Urothelium cell line (cell line): Measurements from ENCODE around the gene GREB1L.
"Not testable (repeated sequence)": the region's sequence is repeated elsewhere in the genome, so short reads cannot be mapped to it uniquely, and the experiment has no call there.

ENCODE experiments used
- DNase-seq: peaks from one replicate; pipeline ENCODE4 v3.0.0; 2011; ENCODE audit warnings: low spot score, mixed read lengths
- FAIRE-seq: peaks from 2 replicates; lab custom pipeline; 2011; peaks lifted over from hg19 to GRCh38; lab: Jason Lieb, UNC

Gene GREB1L

DNA sequence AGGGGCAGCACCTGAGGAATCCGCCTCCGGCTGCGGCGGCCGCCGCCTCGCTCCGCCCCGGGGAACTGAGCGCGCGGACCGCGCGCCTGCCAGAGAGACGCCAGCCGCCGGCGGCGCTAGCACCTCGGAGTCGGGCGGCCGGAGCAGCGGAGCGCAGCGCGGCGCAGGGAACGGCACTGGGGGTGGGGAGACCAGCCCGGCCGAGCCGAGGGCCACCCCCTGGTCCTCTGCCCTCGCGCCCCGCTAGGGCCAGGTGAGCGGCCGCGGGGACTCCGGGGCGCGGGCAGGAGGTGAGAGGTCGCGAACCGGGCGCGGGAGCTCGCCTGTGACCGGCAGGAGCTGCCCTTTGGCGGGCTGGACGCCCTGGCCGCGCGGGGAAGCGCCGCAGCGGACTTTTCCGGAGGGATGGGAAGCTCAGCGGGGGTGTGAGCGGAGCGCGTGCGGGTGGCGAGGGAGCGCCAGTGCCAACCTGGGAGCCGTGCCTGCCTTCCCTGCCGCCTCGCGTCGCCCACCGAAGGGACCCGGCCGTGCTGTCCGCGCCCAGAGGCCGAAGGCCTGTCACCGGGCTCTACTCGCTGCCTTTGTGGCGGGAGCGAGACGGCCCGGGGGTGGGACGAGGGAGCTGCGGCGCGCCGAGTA is at the start of gene GREB1L:
TSS of gene GREB1L (plus strand) at position 92 of the 639 bp plus-strand sequence. CDS start 141,287 bp downstream, outside the sequence.
- DNase-seq (peak; percentile 75), FAIRE-seq (peak; percentile 17)

DNA sequence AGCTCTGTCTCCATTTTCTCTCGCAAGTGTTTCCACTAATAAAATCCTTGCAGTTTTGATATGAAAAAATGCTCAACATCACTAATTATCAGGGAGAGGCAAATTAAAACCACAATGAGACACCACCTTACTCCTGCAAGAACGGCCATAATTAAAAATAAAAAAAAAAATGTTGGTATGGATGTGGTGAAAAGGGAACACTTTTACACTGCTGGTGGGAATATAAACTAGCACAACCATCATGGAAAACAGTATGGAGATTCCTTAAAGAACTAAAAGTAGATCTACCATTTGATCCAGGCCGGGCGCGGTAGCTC is 49.8 kb upstream of the GREB1L start:
- FAIRE-seq = no peak
- no peak for DNase-seq

DNA sequence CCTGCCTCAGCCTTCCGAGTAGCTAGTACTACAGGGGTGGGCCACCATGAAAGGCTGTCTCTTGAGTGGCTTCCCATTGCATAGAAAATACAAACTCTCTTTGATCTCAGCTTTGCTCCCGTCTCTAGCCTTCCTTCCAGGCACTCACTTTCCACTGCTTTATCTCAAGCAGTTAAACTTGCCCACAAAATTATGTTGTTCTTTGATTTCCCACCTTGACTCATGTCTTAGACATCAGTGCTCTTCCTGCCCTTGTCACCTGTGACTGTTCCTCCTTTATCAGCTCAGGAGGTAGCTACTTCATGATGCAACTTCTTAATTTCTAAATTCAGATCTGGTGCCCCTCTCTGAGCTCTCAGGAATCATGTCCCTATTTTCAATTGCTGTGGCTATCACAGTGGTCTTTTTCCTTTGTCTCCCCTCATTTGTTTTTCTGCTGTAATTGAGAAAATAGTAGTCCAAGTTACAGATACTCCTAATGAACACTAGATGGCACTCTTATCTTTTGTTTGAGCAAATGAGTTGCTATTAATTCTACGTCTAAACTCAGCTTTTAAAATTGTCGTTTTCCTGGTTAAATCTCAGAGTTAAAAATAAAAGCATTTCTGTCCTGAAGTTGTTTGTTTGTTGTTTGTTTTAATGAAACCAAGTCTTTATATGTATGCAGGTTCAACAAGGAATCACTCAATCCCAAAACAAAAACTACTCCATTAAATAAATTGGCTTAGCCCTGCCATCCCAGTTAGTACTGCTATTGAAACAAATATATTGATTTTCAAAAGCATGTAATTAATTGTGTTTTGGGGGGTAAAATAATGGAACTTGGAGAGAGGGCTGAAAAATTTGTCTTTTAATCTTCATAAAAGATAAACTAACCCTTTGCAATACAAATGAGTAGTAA is 46.9 kb upstream of the GREB1L start:
- DNase-seq (peak; percentile 40), FAIRE-seq (no peak)

DNA sequence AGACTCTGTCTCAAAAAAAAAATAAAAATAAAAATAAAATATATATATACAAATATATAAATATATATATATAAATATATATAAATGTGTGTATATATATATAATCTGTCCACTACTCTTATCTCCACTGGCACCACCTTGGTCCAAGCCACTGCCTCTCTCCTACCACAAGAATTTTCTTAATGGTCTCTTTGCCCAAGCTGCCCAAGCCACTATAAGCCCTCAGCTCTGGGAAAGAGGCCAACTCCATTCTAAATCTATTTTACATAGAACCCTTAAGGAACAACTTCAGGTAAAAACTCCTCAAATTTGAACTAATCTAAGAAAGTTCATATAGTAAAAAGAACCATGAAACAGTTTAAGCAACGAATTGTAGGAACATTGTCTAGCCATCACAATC is 45.6 kb upstream of the GREB1L start:
- no peak for FAIRE-seq

DNA sequence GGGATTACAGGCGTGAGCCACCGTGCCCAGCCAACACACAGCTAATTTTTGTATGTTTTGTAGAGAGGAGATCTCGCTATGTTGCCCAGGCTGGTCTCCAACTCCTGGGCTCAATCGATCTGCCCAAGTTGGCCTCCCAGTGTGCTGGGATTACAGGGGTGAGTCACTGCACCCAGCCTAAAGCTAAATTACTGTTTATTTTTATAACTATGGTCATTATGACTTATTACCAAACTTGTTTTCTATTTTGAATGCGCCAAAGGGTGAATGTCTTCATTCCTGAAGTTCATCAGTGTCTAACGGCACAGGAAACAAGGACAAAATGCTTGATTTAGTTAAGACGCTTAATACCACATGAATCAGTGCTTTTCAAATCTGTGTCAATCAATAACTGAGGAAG is 38.9 kb upstream of the GREB1L start:
- FAIRE-seq = no peak
- no peak for DNase-seq

More for the DNA sequence above, 45.6 kb upstream of the GREB1L start:
- no peak for DNase-seq

DNA sequence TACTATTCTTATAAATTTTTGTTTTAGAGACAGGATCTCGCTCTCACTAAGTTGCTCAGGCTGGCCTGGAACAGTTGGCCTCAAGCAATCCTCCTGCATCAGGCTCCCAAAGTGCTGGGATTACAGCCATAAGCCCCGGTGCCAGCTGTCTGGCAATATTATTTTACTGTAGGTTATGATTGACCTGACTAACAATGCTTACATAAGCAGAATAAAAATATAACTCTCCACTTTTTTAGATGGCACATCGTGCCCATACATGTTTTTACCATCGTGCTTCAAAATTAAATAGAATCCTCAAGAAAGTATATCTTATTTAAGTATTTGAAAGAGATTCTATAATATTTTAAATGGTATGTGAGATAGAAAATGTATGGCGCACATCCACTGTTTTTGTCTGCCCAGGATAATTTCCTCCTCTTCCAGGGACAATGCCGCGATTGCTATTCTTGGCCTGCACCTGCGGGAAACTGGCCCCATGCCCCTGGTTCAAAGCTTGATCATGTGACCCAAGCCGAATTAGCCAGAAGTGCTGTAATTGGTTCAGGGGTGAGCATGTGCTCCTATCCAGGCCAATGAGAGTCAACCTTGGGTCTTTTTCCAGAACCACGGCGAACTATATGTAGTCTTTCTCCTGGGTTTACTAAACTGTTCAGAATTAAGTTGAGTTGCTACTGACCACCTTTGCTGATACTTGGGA is 38.3 kb upstream of the GREB1L start:
- FAIRE-seq (no peak), DNase-seq (no peak)

DNA sequence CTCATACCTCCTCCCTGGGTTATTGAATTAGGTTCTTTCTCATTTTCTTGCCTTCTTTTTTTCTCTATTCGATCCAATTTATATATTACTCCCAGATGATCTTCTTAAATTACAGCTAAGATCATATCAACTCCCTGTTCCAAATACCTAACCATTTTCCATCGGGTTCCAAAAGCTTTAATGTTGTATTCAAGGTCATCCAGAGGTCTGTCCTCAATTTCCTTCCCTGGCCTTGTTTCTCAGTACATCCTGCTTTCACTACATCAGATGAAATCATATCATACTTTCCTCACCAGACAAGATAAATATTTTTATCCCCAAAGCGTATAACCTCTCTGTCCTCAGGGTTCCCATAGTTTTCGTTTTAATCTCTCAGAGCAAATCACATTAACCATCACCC is 36.3 kb upstream of the GREB1L start:
- FAIRE-seq = no peak
- no peak for DNase-seq

DNA sequence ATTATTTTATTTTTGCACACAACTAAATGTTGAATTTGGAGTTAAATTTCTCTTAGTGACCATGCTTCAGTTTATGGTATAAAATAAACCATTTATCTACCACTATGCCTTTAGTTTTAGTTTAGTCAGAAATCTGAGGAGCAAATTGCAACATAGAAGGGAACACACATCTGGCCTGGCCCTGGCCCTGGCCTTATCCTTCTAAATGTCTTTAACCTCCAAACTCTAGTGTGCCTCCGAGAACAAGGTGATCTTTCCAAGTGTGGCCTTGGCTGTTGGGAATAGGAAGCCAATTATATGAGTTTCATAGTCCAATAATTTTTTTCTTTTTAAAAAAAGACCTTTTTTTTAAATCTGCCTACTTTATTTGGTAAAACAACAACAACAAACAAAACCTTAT is 31.8 kb upstream of the GREB1L start:
- FAIRE-seq (no peak), DNase-seq (no peak)

DNA sequence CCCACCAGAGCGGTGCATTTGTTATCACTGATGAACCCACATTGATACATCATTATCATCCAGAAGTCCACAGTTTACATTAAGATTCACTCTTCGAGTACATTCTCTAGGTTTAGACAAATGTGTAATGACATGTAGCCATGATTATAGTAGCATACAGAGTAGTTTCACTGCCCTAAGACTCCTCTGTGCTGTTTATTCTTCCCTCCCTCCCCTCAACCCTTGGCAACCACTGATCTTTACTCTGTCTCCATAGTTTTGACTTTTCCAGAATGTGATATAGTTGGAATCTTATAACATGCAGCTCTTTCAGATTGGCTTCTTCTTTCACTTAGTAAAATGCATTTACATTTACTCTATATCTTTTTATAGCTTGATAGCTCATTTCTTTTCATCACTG is 31.2 kb upstream of the GREB1L start:
- DNase-seq (no peak), FAIRE-seq (no peak)

DNA sequence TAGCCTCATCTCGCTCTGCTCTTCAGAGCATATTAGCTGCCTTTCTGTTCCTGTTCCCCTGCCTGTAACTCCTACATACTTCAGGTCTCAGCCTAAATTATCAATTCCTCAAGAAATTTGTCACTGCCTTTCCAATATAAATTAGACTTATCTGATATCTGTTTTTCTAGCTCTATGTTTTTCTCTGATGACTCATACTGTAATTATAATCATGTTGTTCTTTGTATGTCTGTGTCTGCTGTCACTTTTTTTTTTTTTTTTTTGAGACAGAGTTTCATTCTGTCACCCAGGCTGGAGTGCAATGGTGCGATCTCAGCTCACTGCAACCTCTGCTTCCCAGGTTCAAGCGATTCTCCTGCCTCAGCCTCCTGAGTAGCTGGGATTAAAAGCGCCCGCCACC is 27.6 kb upstream of the GREB1L start:
- FAIRE-seq, DNase-seq: not testable (repeated sequence)

DNA sequence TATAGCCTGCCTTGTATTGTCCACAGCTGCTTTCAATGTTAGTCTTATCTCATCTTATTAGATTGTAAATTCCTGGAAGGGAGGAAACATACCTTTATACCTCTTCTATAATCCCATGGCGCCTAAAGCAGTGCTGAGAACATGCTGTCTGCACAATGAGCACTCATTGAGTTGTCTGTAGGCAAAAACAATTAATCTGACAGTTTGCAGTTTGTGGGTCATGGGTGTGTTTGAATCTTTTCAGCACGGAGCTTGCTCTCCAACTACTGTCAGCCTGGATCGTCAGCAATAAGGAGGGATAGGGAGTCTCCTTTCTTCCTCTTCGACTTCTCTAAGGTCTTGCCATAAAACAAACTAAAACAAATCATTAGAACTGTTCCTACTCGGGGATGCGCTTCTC is 26.5 kb upstream of the GREB1L start:
- no peak for FAIRE-seq
- no peak for DNase-seq

DNA sequence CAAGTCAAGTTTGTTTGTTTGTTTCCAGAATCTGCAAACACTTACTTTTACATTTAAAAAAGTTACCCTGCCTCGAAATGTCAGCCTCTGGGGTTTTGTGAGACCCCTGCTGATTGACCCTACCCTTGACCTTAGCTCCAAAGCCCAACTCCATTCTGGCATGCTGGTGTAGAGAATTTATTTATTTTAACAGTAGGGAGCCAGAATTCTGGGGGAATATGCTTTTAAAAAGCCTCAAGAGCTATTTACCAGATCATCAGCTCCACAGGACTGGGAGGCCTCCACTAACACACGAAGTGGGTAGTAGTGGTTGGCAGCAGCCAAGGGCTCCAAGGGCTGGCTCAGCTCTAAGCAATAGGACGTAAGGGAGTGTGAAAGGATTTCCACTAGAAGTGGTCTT is 23.2 kb upstream of the GREB1L start:
- FAIRE-seq (no peak), DNase-seq (no peak)

DNA sequence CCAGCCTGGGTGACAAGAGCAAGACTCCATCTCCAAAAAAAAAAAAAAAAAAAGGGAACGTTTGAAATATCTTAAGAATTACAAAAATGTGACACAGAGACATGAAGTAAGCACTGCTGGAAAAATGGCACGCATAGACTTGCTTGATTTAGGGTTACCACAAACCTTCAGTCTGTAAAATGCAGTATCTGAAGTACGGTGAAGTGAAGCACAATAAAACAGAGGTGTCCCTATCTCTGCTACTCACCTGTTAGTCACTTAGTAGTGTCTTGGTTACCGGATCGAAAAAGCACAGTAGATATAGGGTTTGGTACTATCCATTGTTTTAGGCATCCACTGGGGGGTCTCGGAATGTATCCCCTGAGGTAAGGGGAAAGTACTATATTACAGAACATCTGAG is 11.6 kb upstream of the GREB1L start:
- FAIRE-seq (no peak), DNase-seq (no peak)

DNA sequence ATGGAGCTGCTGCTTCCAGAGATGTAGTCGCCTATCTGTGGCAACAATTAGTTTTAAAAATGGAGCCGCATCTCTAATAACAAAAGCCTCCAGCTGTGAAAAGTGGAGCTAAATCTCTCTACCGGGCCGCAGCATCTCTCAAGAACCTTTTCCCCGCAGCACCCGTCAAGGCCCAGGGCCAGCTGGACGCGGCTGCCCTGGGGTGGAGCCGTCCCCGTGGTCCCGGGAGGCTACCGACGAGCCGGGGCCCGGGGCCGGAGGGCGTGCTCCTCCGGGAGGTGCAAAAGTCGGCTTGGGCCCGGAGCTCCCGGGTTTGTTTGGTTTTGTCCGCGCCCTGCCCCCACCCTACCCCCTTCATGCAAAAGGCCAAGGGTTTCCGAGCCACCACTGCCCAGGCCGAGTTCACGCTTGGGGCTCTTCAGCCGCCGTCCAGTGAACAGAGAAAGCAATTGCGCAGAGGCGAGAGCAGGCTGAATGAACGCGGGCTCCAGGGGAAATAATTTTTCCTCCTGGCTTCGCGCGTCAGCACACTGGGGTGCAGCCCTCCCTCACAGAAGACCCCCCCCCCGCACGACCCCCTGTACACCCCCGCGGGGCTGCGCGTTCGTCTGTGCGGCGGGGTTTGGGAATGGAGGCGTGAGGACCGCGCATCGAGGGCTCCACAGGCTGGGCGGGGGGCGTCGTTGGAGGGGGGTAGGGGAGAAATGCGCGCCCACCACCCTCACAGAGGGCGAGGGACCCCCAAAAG is 557 bp upstream of the GREB1L start:
- DNase-seq (peak; percentile 17), FAIRE-seq (no peak)

DNA sequence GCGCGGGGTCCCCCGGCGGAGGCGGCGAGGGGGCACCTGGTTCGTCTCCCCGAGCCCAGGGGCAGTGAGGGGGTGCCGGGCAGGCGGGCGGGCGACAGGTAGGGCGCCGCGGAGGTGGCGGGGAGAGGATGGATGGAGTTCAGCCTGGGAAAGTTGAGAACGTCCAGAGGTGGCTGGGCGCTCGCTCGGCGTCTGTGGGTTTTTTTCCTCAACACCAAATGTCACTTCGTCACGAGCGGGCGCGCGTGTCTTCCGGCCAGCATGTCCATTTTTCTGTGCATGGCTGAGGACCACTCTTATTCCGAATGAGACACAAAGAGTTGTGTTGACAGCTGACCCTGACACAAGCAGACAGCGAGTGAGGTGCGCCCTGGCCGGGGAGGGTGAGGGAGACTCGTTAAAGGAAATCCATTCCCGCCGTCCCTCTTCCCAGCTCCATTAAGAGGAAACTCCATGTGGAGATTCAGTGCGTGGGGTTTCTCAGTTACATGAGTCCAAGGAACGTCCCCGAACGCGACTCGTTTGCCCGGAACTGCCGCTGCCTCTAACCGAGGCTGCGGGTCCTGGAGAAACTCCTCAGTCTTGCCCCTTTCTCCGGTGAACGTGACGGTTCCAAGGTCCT is 859 bp downstream of the GREB1L start:
- FAIRE-seq (no peak), DNase-seq (peak; percentile 15)

DNA sequence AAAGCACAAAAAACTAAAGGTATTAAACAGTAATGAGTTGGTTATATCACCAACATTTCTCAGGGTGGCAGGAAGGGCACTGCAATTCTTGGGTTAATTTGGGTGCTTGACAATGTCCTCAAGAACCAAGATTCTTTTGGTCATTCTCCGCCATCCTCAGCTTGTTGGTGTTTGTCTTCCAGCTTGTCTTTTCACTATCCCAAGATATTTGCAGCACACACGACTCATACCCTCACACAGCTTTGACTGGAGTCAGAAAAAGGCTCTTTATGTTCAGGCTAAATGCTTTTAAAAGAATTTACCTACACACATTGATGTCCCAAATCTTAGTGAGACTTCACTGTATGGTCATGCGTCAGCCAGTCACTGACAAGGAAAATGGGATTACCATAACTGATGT is 12.5 kb downstream of the GREB1L start:
- no peak for DNase-seq
- no peak for FAIRE-seq

DNA sequence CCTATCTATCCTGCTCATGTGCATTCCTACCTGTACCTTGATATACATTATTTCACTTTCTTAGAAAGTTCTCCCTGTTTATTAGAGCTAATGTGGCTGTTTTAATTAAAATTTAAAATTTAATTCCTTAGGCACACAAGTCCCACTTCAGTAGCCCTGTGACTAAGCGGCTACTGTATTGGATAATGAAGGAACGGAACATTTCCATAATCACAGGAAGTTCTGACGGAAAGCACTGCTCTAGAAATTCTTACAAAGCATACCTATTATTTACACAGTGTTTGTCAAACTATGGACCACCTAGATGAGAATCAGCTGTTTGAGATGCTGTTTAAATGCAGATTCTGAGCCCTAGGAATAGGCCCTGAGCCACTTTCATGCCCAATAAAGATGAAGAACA is 13.2 kb downstream of the GREB1L start:
- DNase-seq (no peak), FAIRE-seq (no peak)

DNA sequence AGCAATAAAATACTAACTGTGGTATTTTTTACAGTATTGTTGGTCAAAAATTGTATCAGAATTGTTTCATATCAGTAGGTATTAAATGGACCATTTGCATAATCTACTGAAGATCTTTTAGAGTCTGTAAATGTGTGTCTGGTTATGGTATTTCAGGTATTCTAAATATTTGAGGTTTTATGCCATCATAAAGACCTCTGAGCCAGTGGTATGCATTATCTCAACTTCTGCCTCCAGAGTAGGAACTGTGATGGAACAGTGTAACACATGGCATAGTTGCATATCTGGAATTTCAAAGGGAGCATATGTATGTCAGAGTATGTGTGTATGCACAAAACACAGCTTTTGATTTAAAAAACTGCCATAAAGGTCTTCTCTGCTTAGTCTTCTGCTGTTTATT is 15.4 kb downstream of the GREB1L start:
- peak; percentile 67 for DNase-seq
- no peak for FAIRE-seq

DNA sequence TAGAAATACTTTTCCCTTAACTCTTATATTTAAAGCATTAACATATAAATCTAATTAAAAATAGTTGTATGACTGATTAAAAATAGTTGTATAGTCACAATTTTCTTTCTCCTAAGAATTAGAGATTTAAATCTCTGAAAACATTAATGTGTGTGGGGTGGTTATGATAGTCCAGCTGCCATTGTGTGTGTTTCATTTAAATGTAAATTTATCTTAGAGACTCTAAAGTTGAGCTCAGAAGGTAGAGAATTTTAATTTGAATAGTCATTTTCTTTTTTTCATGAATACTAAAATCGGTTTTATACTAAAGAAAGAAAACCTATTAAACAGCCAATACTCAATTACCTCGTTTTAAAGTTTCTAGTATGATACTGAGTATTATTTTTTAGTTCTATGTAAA is 18.6 kb downstream of the GREB1L start:
- no peak for DNase-seq
- FAIRE-seq = no peak

DNA sequence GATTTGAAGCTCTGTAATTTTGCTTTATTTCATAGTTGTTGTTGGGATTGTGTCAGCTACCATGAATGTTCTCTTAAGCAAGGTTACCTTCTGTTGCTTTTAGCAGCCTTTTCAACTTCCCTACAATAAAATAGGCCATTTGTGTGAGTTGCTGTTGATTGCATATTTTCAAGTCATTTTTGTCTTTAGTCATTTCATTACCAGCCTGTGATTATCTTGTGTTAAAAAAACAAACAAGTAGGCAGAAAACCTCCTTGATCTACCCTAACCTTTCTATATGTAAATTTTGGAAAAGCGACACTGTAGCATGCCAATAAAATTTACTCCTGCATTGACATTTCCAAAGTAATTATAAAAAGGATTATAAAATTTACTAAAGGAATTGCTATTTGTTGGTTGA is 19.3 kb downstream of the GREB1L start:
- FAIRE-seq (no peak), DNase-seq (no peak)

DNA sequence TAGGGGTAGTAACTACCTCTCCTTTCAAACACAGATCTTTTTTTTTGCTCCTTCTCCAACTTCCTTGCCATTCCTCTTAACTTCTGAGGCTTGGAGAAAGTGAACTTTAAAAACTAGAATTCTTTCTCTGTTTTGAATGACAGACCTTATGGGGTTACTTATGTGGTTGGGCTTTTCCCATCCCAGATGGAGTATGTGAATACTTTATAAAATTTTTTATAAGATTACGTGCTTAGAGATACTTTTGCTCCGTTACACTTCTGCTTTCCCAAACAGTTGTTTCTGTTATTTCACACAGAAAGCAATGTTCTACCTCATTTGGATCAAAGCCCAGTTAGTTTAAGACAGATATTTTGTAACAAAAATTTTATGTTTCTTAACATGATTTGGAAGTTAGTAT is 20.2 kb downstream of the GREB1L start:
- no peak for FAIRE-seq
- no peak for DNase-seq
